Astrocyte of the cerebellum (primary cell): ENCODE data around the gene INKA1.

ENCODE experiments used
- DNase-seq: peaks from one replicate; pipeline ENCODE4 v3.0.0-alpha.2; 2011; ENCODE audit warnings: low read depth
- H3K4me3 ChIP-seq: 2 replicates; pipeline ENCODE4 v1.5.1; 2011; ENCODE audit warnings: mild to moderate bottlenecking, low read depth, low read length, moderate library complexity
- in situ Hi-C: cut with HindIII; loops from 2 replicates; pipeline ENCODE4 v1.10.0; 2017; ENCODE audit warnings: low sequenced_read_pairs
- TF ChIP-seq, protein P1 (sequence below): IDR thresholded peaks from 2 replicates; pipeline ENCODE4 v1.5.1; 2012; ENCODE audit warnings: low read length, low read depth, moderate library complexity, mild to moderate bottlenecking; ENCODE audit errors: missing control alignments

The INKA1 gene

DNA sequence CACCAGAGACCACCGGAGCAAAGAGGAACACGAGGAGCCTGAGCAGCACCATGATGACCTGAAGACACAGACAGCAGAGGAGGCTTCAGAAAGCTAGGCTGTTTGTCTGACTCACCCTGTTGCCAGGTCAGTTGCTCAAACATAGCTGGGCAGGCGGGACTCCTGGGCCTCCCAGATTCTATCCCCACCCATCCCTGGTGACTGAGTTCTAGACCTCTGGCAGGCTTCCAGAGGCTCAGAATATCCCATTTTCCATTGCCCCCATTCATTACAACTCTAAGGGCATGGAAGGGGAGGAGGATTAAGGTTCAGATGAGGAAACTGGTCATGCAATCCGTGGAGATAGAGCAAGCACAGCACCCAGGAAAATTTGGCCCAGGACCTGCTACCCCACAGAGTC is 3.3 kb upstream of the INKA1 start, which contains the start of gene CDHR4:
TSS of gene CDHR4 (minus strand) at position 113 of the 400 bp plus-strand sequence. CDS start at position 52, 61 bp downstream.
- no peak within 1 kb of the TSS for H3K4me3 ChIP-seq
- TF ChIP-seq, protein P1, sequence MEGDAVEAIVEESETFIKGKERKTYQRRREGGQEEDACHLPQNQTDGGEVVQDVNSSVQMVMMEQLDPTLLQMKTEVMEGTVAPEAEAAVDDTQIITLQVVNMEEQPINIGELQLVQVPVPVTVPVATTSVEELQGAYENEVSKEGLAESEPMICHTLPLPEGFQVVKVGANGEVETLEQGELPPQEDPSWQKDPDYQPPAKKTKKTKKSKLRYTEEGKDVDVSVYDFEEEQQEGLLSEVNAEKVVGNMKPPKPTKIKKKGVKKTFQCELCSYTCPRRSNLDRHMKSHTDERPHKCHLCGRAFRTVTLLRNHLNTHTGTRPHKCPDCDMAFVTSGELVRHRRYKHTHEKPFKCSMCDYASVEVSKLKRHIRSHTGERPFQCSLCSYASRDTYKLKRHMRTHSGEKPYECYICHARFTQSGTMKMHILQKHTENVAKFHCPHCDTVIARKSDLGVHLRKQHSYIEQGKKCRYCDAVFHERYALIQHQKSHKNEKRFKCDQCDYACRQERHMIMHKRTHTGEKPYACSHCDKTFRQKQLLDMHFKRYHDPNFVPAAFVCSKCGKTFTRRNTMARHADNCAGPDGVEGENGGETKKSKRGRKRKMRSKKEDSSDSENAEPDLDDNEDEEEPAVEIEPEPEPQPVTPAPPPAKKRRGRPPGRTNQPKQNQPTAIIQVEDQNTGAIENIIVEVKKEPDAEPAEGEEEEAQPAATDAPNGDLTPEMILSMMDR: no peak
- DNase-seq: no peak
- in situ Hi-C loops: no loop called here

DNA sequence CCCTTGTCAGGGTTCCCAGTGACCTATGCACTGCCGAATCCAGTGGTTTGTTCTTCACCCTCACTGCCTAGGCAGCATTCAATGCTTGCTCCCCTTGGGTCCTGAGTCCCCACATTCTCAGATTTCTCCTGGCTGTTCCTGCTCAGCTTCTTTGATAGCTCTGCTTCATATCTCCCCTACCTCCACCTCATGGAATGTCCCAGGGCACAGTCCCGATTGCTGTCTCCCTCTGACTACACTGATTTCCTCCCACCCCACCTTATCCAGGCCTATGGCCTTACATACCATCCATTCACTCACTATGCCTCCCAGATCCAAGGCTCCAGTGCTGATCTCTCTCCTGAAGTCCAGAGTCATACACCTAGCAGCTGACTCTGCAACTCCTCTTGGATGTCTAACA is 1.9 kb upstream of the INKA1 start:
- in situ Hi-C loops: no loop called here
- no peak overlapping the region for H3K4me3 ChIP-seq
- TF ChIP-seq, protein P1: no peak
- no peak for DNase-seq

DNA sequence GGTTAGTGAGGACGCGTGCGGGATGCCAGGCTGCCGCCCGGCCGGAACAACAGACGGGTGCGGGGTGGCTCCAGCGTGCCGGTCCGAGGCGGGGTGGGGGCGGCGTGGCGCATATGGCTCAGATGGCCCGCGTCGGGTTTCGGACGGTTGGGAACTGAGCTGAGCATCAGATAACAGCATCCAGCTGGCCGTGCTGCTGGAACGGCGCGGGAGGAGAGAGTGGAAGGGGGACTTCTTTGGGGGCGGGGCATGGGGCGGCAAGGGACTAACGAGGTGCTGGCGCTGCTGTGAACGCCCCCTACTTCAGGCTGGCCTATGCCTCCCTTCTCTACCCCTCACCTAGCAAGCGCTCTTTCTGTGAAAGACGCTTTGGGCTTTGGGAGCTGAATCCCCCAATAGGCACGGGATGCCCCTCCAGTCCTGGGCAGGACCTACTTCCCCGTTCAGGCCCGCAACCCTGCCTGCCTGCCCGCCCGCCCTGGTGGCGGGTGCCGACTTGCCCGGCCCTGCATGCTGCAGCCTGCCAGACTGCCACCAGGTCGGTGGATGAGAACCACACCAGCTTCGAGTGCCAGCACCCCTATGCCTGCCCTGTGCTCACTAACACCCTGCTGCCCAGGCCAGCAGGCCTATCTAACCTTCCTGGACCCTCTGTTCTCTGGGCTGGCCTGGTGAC is 542 bp downstream of the INKA1 start:
- TF ChIP-seq, protein P1: no peak
- in situ Hi-C loops: no loop called here
- H3K4me3 ChIP-seq: peak overlapping the region; percentile 72
- DNase-seq: no peak

DNA sequence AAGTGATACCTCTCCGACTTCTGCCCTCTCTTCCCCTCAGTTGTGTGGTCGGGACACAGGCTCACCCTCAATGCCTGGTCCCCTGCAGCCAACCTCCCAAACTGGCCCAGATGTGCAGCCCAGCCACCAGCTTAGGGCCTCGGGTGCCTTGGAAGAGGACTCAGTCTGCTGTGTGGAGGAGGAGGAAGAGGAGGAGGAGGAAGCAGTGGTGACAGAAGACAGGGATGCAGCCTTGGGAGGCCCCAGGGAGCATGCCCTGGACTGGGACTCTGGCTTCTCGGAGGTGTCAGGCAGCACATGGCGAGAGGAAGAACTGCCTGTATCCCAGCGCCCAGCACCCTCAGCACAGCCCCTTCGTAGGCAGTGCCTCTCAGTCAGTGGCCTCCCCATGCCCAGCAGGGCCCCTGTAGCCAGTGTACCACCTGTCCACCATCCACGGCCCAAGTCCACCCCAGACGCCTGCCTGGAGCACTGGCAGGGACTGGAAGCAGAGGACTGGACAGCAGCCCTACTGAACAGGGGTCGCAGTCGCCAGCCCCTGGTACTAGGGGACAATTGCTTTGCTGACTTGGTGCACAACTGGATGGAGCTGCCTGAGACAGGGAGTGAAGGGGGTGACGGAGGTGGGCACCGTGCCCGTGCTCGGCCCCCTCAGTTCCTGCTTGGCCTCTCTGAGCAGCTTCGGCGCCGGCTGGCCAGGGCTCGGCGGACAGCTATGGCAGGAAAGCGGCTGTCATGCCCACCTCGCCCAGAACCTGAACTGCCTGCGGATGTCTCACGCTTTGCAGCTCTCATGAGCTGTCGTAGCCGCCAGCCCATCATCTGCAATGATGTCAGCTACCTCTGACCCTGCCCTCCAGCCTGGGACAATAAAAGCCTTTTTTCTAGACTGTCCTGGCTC is 1.3 kb downstream of the INKA1 start:
- TF ChIP-seq, protein P1: no peak
- peak overlapping the region; percentile 72 for H3K4me3 ChIP-seq
- in situ Hi-C loops: no loop called here
- no peak for DNase-seq

DNA sequence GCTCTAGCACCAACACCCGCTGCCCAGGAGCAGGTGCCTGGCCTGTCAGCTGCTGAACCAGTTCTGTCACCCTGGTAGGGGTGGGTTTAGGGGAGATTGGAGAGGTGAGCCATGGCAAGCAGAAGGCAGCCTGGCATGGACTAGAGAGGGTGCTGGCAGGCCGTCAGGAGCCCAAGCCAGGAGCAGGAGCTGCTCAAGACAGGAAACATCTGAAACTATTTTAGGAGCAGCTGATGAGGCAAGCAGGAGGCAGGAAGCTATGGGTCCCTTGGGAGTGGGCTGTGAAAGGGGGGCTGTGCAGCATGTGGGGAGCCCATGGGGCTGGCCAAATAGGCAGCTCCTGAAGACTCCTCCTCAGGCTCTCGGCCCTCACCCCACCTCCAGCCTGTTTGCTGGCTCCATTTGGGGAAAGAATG is 2.3 kb downstream of the INKA1 start:
- TF ChIP-seq, protein P1: no peak
- DNase-seq: no peak
- H3K4me3 ChIP-seq: no peak overlapping the region
- in situ Hi-C loops: no loop called here

DNA sequence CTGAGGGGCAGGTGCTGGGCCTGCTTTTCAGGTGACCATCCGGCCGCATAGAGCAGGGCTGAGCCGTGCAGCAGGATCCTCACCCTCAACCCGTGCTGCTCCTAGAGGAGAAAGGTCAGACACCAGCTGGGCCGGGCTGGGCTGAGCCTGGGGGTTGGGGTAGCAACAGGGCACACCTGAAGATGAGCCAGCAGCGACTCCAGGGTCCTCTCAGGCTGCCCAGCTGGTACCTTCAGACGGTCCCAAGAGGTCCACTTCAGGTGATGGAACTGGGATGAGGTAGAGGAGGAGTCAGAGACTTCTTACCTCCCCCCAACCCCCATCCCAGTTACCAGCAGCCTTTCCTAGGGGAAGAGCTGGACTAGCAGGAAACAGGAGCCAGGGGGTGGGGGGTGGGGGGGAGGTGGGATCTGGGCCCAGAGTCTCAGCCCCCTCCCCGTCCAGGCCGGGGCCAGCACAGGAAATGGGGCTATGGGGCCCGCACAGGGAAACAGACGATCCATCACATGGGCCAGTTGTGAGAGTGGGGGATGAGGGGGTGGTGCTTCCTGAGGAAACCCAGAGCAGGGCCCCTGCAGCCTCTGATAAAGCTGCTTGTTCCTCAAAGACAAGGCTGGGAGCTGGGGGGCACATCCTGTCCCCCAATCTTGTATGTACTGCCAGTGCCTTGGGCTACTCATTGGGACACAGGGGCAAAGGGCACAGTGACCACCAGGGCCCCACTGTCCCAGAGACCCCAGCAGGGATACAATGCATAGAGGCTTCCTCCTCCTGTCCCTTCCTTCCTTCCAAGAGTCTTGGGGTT is 3.0 kb downstream of the INKA1 start:
- in situ Hi-C loops: no loop called here
- TF ChIP-seq, protein P1: no peak
- DNase-seq: no peak
- H3K4me3 ChIP-seq: no peak overlapping the region
